Measurements from ENCODE around the gene GP1BA.

Gene GP1BA

GRCh38 chr17:4939546-4939795 lies 7.4 kb downstream of the GP1BA start:
- TF ChIP-seq, protein P1, sequence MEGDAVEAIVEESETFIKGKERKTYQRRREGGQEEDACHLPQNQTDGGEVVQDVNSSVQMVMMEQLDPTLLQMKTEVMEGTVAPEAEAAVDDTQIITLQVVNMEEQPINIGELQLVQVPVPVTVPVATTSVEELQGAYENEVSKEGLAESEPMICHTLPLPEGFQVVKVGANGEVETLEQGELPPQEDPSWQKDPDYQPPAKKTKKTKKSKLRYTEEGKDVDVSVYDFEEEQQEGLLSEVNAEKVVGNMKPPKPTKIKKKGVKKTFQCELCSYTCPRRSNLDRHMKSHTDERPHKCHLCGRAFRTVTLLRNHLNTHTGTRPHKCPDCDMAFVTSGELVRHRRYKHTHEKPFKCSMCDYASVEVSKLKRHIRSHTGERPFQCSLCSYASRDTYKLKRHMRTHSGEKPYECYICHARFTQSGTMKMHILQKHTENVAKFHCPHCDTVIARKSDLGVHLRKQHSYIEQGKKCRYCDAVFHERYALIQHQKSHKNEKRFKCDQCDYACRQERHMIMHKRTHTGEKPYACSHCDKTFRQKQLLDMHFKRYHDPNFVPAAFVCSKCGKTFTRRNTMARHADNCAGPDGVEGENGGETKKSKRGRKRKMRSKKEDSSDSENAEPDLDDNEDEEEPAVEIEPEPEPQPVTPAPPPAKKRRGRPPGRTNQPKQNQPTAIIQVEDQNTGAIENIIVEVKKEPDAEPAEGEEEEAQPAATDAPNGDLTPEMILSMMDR (IDR thresholded peaks at IDR 0.05; ENCODE audit: low read length, missing control alignments): no peak
- peak overlapping the region; percentile 88 for H3K4me3 ChIP-seq (replicated peaks; ENCODE audit: low read depth, low read length)
- peak; percentile 19 for DNase-seq (ENCODE audit: low read depth)

- DNase-seq (ENCODE audit: low read depth): peak; percentile 100
- H3K4me3 ChIP-seq (replicated peaks; ENCODE audit: low read depth, low read length): peak within 1 kb of the TSS; percentile 88
- TF ChIP-seq, protein P1 (IDR thresholded peaks at IDR 0.05; ENCODE audit: low read length, missing control alignments): no peak
Observed at GRCh38 chr17:4939796-4940554, 7.9 kb downstream of the GP1BA start, which contains the start of the genes RNF167 and SLC25A11. RNF167 (plus strand) TSS chr17:4940268; CDS start chr17:4940910, 642 bp downstream. SLC25A11 (minus strand) TSS chr17:4940046; CDS start chr17:4939910, 136 bp downstream.

GRCh38 chr17:4940555-4941318 lies 8.7 kb downstream of the GP1BA start:
- no peak for DNase-seq (ENCODE audit: low read depth)
- TF ChIP-seq, protein P1 (IDR thresholded peaks at IDR 0.05; ENCODE audit: low read length, missing control alignments): no peak
- H3K4me3 ChIP-seq (replicated peaks; ENCODE audit: low read depth, low read length): peak overlapping the region; percentile 88

DNA sequence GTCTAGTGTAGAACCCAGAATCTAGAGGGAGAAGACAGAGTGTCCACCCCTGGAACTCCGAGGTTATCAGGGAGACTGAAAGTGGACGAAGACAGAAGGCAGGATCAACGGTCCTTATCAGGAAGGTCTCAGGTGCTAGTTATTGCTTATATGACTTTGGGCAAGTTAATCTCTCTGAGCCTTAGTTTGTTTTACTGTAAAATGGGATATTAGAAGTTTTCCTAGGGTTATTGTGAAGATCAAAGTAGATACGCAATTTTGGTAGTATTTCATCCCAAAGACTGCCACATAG lies 9.2 kb downstream of the GP1BA start:
- TF ChIP-seq, protein P1 (IDR thresholded peaks at IDR 0.05; ENCODE audit: low read length, missing control alignments): no peak
- peak overlapping the region; percentile 88 for H3K4me3 ChIP-seq (replicated peaks; ENCODE audit: low read depth, low read length)
- DNase-seq (ENCODE audit: low read depth): no peak

DNA sequence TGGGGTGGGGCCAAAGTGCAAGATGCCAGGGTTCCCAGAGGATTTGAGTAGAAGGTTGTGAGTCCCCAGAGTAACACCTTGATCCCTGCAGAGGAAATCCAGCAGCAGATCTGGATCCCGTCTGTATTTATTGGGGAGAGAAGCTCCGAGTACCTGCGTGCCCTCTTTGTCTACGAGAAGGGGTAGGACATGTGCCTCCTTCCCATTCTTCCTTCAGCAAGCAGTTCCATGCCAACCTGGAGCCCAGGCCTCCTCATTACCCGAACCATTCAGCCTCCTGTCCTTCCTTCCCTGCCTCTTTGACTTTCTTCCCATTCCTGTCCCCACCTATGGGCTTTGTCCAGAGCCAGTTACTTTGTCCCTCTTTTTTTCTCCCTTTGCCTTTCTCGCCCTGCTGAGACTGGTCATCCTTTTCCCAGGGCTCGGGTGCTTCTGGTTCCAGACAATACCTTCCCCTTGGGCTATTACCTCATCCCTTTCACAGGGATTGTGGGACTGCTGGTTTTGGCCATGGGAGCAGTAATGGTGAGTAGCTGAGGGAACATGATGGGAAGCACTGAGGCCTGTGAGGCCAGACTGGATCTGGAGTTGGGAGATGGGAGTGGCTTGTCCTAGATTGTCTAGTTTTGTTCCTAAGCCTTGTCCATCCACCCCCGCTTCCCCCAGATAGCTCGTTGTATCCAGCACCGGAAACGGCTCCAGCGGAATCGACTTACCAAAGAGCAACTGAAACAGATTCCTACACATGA lies 10.9 kb downstream of the GP1BA start:
- no peak for DNase-seq (ENCODE audit: low read depth)
- TF ChIP-seq, protein P1 (IDR thresholded peaks at IDR 0.05; ENCODE audit: low read length, missing control alignments): no peak
- H3K4me3 ChIP-seq (replicated peaks; ENCODE audit: low read depth, low read length): no peak overlapping the region

DNA sequence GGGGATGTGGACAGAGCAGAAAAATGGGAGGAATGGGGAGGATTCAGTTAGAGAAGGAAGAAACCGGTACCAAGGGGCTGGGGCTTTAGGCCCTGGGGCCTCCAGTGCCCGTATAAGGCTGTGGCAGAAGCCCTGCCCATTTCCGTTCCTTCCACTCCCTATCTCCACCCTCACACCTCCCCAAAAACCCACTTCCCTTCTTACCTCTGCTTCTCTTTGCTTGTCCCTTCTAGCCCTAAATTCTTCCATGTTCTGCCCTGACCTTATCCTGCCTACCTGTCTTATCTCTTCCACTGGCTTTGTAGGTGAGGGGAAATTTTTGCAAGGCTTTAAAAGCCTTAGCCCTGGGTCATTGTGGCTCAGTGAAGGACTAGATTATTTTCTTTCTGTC lies 12.1 kb downstream of the GP1BA start:
- no peak overlapping the region for H3K4me3 ChIP-seq (replicated peaks; ENCODE audit: low read depth, low read length)
- TF ChIP-seq, protein P1 (IDR thresholded peaks at IDR 0.05; ENCODE audit: low read length, missing control alignments): no peak
- DNase-seq (ENCODE audit: low read depth): no peak
